Body of pancreas (tissue), 4 donors: Measurements from ENCODE around the gene CYP4F11.
A peak's percentile ranks its signal among the peaks of the same experiment; 100 is the strongest.

Experiments
- CTCF ChIP-seq, 7 experiments: fragments of 450-650 bp in 4 of 7; fragments of 200-600 bp in 3 of 7; sonication (generic) in 3 of 7; IDR thresholded peaks; one replicate each; pipeline ENCODE4 v1.5.1; 2016 to 2019; ENCODE audit warnings: antibody characterized with exemption in 7 of 7
- POLR2A ChIP-seq, 3 donors: fragments of 450-650 bp; IDR thresholded peaks; one replicate each; pipeline ENCODE4 v1.6.1; 2016; ENCODE audit warnings: antibody characterized with exemption in 3 of 3, mild to moderate bottlenecking in 2 of 3

- TF ChIP-seq CTCF (IDR thresholded peaks at IDR 0.05) (peak; percentile 11 to 76 (median 63)), POLR2A (IDR thresholded peaks at IDR 0.05) (no peak)
Measured at GRCh38 chr19:15869109-15869555, 65.2 kb downstream of the CYP4F11 start.
